MCF 10A (cell line): ENCODE data around the gene SYNE1. TPM values are rescaled to one million over a fixed set of nuclear protein-coding genes. Genes with fewer than 3 reads are reported as not detected.

Experiments
- BruUV-seq: library from RNA; stranded (reverse); fragments of 400-500 nt; replicated peaks from 2 replicates; lab custom pipeline; 2021; lab: Mats Ljungman, UMichigan
- CTCF ChIA-PET: fragments of 300-600 bp; sonication (Branson Sonifier 250); formaldehyde crosslinking; extraction: SDS; loops from one replicate; lab custom pipeline; 2021; ENCODE audit warnings: antibody characterized with exemption, inconsistent platforms; lab: Yijun Ruan, JAX
- POLR2A ChIA-PET: fragments of 300-600, 350-650 bp; sonication (Branson Sonifier 250); formaldehyde crosslinking; extraction: SDS; loops from one replicate; lab custom pipeline; 2020; ENCODE audit warnings: antibody characterized with exemption, inconsistent platforms; lab: Yijun Ruan, JAX
- DNase-seq: peaks from one replicate; pipeline ENCODE4 v3.0.0-alpha.2; 2018; ENCODE audit not compliant: unreplicated experiment
- H3K27ac Mint-ChIP-seq: one replicate; pipeline ENCODE4 v1.8.0; 2022; ENCODE audit warnings: mild to moderate bottlenecking, low read depth, mixed read lengths; ENCODE audit not compliant: unreplicated experiment
- H3K27me3 Mint-ChIP-seq: one replicate; pipeline ENCODE4 v1.8.0; 2022; ENCODE audit warnings: mixed read lengths; ENCODE audit not compliant: insufficient read depth, unreplicated experiment
- H3K36me3 Mint-ChIP-seq: one replicate; pipeline ENCODE4 v1.8.0; 2022; ENCODE audit warnings: mild to moderate bottlenecking, moderate library complexity, mixed read lengths; ENCODE audit not compliant: insufficient read depth, unreplicated experiment
- H3K4me1 Mint-ChIP-seq: one replicate; pipeline ENCODE4 v1.8.0; 2022; ENCODE audit warnings: mixed read lengths; ENCODE audit not compliant: insufficient read depth, unreplicated experiment
- H3K4me3 Mint-ChIP-seq: one replicate; pipeline ENCODE4 v1.8.0; 2022; ENCODE audit warnings: mild to moderate bottlenecking, moderate library complexity, mixed read lengths; ENCODE audit not compliant: unreplicated experiment
- H3K9me3 Mint-ChIP-seq: one replicate; pipeline ENCODE4 v1.8.0; 2022; ENCODE audit warnings: mixed read lengths; ENCODE audit not compliant: unreplicated experiment
- intact Hi-C: fragments of 100-400 bp; cut with micrococcal nuclease; formaldehyde crosslinking; loops from 2 replicates; pipeline ENCODE4 v1.14.1; 2022
- total RNA-seq: library from RNA; stranded (reverse); gene quantifications from 2 replicates; pipeline ENCODE4 v1.2.3, GENCODE V29; 2022
- TF ChIP-seq, protein P1 (sequence below): fragments of 200-600 bp; IDR thresholded peaks from one replicate; pipeline ENCODE4 v1.8.0; 2022; ENCODE audit warnings: antibody characterized with exemption, mild to moderate bottlenecking; ENCODE audit not compliant: unreplicated experiment

Gene SYNE1
- total RNA-seq, 1 experiment from 2014 or later = 25.4 TPM

DNA sequence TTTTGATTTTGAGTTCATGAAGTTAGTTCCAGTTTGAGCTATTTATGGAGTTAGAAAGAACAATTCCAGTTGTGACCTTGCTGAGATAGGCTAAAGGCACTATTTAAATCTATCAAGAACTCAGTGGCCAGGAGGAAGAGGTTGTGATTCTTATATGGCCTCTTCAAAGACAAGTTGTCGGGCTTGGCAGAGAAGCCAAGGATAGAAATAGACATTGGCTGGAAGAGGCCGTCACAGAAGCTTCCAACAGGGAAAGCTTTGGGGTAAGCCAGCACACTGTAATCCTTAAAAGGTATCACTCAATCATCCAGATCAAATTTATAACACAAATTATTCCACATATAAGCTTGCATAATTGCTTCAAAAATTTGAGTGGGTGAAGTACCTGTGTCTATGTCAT is 286.1 kb downstream of the SYNE1 start:
- no peaks in the 10 kb centered on the region for H3K9me3 Mint-ChIP-seq
- POLR2A ChIA-PET = interaction anchor here (1.0 kb wide), 1 partner anchor 50 kb away, joined by 3 read pairs; no protein-coding TSS in a partner anchor
- intact Hi-C loops = loop anchor here (10.0 kb wide), 1 partner anchor 656 kb away; no protein-coding TSS in a partner anchor
- CTCF ChIA-PET = interaction anchor here (0.8 to 3.2 kb wide), 2 partner anchors 13 to 944 kb away, joined by 3 to 16 read pairs; no protein-coding TSS in a partner anchor
- H3K36me3 Mint-ChIP-seq = peaks cover 21% of the 10 kb centered on the region
- no peak overlapping the region for H3K4me3 Mint-ChIP-seq
- TF ChIP-seq, protein P1, sequence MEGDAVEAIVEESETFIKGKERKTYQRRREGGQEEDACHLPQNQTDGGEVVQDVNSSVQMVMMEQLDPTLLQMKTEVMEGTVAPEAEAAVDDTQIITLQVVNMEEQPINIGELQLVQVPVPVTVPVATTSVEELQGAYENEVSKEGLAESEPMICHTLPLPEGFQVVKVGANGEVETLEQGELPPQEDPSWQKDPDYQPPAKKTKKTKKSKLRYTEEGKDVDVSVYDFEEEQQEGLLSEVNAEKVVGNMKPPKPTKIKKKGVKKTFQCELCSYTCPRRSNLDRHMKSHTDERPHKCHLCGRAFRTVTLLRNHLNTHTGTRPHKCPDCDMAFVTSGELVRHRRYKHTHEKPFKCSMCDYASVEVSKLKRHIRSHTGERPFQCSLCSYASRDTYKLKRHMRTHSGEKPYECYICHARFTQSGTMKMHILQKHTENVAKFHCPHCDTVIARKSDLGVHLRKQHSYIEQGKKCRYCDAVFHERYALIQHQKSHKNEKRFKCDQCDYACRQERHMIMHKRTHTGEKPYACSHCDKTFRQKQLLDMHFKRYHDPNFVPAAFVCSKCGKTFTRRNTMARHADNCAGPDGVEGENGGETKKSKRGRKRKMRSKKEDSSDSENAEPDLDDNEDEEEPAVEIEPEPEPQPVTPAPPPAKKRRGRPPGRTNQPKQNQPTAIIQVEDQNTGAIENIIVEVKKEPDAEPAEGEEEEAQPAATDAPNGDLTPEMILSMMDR = no peak
- no peak for DNase-seq
- no peaks in the 10 kb centered on the region for H3K27me3 Mint-ChIP-seq
- no TSS peak for BruUV-seq
- H3K27ac Mint-ChIP-seq = no peak overlapping the region
- no peaks in the 10 kb centered on the region for H3K4me1 Mint-ChIP-seq

DNA sequence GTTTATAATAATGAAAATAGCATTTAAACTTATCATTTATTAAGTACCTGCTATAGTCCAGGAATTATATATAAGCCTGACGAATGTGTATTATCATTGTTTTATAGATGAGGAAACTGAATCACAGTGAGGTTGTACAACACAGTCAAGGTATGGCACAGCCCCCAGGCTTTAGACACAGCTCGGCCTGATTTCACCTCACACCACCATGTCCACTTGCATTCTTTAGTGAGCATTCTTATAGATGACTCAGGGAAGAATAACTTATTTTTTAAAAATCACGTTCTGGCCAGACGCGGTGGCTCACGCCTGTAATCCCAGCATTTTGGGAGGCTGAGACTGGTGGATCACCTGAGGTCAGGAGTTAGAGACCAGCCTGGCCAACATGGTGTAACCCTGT is 289.0 kb downstream of the SYNE1 start:
- TF ChIP-seq, protein P1 = no peak
- CTCF ChIA-PET = interaction anchor here (0.8 to 1.0 kb wide), 3 partner anchors 9 to 109 kb away, joined by 3 to 4 read pairs (median 3); no protein-coding TSS in a partner anchor
- Mint-ChIP-seq H3K27me3 (no peaks in the 10 kb centered on the region), H3K4me1 (no peaks in the 10 kb centered on the region), H3K27ac (no peak overlapping the region), H3K9me3 (no peaks in the 10 kb centered on the region), H3K4me3 (no peak overlapping the region), H3K36me3 (peaks cover 12% of the 10 kb centered on the region)
- DNase-seq = no peak
- no TSS peak for BruUV-seq
- intact Hi-C loops = no loop called here
- POLR2A ChIA-PET = no interaction called here

DNA sequence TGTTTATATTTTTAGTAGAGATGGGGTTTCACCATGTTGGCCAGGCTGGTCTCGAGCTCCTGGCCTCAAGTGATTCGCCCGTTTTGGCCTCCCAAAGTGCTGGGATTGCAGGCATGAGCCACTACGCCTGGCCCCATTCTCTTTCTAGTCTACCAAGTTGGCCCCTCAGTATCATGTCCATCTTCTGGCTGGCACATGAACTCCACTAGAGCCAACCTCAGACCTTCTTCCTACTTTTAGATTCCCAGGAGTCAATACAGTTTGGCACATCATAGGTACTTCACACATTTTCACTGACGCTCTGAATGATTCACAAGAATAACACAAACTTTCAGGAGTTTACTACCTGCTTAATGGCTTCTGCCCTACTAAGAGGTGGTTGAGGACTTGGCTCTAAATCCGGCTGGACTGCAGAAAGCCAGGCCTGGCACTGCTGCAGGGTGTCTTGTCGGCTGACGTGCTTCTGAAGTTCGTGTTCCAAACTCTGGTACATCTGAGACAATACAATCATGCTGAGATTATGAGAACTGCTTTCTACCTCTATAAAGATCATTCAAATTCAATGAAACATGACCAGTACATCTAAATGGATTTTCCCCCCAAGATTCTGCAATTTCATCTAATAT is 293.3 kb downstream of the SYNE1 start:
- TF ChIP-seq, protein P1 = no peak
- H3K27ac Mint-ChIP-seq = no peak overlapping the region
- intact Hi-C loops = no loop called here
- ChIA-PET CTCF (no interaction called here), POLR2A (no interaction called here)
- no peak for DNase-seq
- no peaks in the 10 kb centered on the region for H3K9me3 Mint-ChIP-seq
- BruUV-seq = no TSS peak
- no peak overlapping the region for H3K4me3 Mint-ChIP-seq
- no peaks in the 10 kb centered on the region for H3K36me3 Mint-ChIP-seq
- H3K4me1 Mint-ChIP-seq = peaks cover under 1% of the 10 kb centered on the region
- H3K27me3 Mint-ChIP-seq = no peaks in the 10 kb centered on the region

DNA sequence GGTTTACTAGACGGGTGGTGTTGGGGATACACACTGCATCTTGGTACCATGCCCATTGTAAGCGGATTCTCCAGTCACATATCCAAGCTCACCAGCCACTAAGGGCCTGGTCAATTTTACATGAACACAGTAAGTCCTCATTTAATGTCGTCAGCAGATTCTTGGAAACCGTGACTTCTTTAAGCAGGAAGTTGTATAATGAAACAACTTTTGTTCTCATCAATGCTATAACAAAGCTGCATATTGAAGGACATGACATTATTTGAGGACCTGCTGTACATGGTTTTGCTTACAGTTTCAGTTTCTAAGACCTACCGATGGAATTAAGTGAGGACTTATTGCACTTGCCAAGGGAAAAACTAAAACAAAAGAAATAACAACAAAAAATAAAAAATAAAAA is 295.6 kb downstream of the SYNE1 start:
- no peak overlapping the region for H3K27ac Mint-ChIP-seq
- intact Hi-C loops = no loop called here
- no peaks in the 10 kb centered on the region for H3K36me3 Mint-ChIP-seq
- no peak overlapping the region for H3K4me3 Mint-ChIP-seq
- BruUV-seq = no TSS peak
- TF ChIP-seq, protein P1 = no peak
- no peak for DNase-seq
- H3K27me3 Mint-ChIP-seq = no peaks in the 10 kb centered on the region
- no peaks in the 10 kb centered on the region for H3K9me3 Mint-ChIP-seq
- peaks cover 8% of the 10 kb centered on the region for H3K4me1 Mint-ChIP-seq
- ChIA-PET CTCF (interaction anchor here (0.7 to 4.6 kb wide), 2 partner anchors 12 to 68 kb away, joined by 4 to 27 read pairs; no protein-coding TSS in a partner anchor), POLR2A (no interaction called here)
